Lower leg skin (tissue), 3 donors: Measurements from ENCODE around the gene XYLT1.

Experiments
- POLR2A ChIP-seq, 2 donors: fragments of 450-650 bp; IDR thresholded peaks; one replicate each; pipeline ENCODE4 v1.6.1; 2016 to 2017; ENCODE audit warnings: antibody characterized with exemption in 2 of 2, mild to moderate bottlenecking in 1 of 2, moderate library complexity in 1 of 2
- TF ChIP-seq, protein P1 (sequence below), 3 donors: fragments of 450-650 bp; IDR thresholded peaks; one replicate each; pipeline ENCODE4 v1.5.1; 2016; ENCODE audit warnings: antibody characterized with exemption in 3 of 3, mild to moderate bottlenecking in 3 of 3, moderate library complexity in 2 of 3

DNA sequence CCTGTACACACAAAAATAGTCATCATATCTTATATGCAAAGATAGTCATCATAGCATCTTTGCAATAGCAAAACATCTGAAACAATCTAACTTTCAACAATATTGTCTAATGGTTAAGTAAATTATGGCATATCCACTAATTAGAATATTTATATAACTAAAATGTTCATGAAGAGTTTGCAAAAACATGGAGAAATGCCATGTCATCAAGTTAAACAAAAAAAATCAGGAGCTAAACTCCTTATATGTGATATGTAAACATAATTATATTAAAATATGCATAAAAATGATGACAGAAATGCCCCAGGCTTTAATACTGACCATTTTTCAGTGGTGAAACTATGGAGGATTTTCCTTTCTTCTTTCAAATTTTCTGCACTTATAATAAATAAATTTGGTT is 22.3 kb upstream of the XYLT1 start:
- TF ChIP-seq POLR2A (IDR thresholded peaks at IDR 0.05): no peak
- TF ChIP-seq, protein P1, sequence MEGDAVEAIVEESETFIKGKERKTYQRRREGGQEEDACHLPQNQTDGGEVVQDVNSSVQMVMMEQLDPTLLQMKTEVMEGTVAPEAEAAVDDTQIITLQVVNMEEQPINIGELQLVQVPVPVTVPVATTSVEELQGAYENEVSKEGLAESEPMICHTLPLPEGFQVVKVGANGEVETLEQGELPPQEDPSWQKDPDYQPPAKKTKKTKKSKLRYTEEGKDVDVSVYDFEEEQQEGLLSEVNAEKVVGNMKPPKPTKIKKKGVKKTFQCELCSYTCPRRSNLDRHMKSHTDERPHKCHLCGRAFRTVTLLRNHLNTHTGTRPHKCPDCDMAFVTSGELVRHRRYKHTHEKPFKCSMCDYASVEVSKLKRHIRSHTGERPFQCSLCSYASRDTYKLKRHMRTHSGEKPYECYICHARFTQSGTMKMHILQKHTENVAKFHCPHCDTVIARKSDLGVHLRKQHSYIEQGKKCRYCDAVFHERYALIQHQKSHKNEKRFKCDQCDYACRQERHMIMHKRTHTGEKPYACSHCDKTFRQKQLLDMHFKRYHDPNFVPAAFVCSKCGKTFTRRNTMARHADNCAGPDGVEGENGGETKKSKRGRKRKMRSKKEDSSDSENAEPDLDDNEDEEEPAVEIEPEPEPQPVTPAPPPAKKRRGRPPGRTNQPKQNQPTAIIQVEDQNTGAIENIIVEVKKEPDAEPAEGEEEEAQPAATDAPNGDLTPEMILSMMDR (IDR thresholded peaks at IDR 0.05): no peak
